GM20431 (cell line): ENCODE measurements around the gene PPM1L.

Source experiments
- in situ Hi-C: fragments of 300-500 bp; cut with MseI, MboI; formaldehyde crosslinking; loops from one replicate; pipeline ENCODE4 v1.15.0; 2020; ENCODE audit warnings: low sequenced_read_pairs; ENCODE audit not compliant: unreplicated experiment

PPM1L gene

GRCh38 chr3:161117646-161118045 is 361.6 kb downstream of the PPM1L start:
- in situ Hi-C loops: no loop called here

DNA sequence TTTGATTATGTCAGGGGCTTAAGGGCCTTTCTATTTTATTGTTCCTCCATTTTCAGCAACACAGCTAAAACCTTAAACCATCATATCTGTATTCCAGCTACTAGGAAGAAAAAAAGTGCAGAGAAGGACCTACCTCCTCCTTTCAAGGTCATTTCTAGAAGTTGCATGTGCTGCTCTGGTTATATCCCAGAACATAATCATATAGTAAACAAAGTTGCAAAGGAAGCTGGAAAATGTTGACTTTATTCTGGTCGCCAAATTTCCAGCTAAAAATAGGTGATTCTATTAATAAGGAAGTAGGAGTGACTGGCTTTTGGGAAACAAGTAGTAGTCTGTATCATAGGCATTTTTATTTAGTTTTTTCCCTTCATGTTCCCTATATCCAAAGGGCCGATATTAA is 370.5 kb downstream of the PPM1L start:
- in situ Hi-C loops: no loop called here
